Measurements from ENCODE around the gene MAN1A1. TPM values are rescaled to one million over a fixed set of nuclear protein-coding genes. Genes with fewer than 3 reads are reported as not detected.

The MAN1A1 gene
- total RNA-seq, 1 experiment from 2014 or later = not detected

DNA sequence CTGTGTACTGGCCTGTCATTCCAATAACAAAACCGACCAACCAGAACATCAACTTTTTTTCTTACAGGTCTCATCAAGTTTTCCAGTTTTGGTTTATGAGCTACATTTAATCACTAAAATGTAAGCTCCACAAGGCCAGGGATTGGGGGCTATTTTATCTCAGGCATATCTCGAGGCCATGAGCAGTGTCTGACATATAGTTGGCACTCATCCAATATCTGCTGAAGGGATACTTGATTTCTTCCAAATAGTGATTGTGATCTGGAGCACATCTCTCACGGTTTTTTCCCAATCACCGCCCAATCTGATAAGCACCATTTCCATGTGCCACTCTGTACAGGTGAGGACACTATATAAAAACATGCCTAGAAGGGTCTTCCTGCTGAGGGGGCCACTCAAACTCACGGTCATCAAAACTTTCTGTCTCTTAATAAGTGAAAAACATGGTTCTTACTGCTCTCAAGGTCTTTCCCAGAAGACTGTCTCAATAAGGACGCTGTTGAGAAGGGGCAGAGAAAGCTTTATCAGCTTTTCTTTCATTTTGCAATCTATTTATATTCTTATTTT lies 65.5 kb downstream of the MAN1A1 start:
- DNase-seq (ENCODE audit: low spot score) = no peak
- in situ Hi-C loops (cut with HindIII; ENCODE audit: low sequenced_read_pairs) = no loop called here

- in situ Hi-C loops (cut with HindIII; ENCODE audit: low sequenced_read_pairs) = no loop called here
- DNase-seq (ENCODE audit: low spot score) = no peak
These were observed 66.3 kb downstream of the MAN1A1 start for GRCh38 chr6:119283214-119283613.

DNA sequence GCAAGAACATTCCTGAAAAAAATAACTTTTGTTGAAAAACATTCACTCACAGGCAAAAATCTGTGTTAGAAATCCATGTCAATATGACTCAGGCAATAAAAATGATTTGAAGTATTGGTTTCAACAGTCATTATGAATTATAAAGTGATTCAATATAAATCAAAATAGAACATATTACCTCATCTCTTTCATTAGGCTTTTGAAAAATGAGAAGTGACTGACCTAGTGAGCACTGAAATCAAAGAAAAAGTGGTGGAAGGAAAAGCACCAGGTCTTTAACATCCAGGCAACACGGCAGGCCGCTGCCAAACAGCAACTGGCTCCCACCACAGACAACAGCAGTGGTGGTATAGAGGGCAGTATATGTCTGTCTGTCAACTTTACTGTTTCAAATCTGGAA lies 68.9 kb downstream of the MAN1A1 start:
- in situ Hi-C loops (cut with HindIII; ENCODE audit: low sequenced_read_pairs) = no loop called here
- no peak for DNase-seq (ENCODE audit: low spot score)

- no peak for DNase-seq (ENCODE audit: low spot score)
- in situ Hi-C loops (cut with HindIII; ENCODE audit: low sequenced_read_pairs) = no loop called here
These were observed 69.5 kb downstream of the MAN1A1 start for GRCh38 chr6:119280080-119280479.

DNA sequence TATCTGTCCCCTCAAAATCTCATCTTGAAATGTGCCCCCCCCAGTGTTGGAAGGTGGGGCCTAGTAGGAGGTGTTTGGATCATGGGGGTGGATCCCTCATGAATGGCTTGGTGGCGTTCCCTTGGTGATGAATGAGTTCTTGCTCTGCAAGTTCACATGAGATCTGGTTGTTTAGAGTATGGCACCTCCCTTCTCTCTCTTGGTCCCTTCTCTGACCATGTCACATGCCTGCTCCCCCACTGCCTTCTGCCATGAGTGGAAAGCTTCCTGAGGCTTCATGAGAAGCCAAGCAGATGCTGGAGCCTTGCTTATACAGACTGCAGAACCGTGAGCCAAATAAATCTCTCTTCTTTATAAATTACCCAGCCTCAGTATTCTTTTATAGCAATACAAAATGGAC lies 70.9 kb downstream of the MAN1A1 start:
- in situ Hi-C loops (cut with HindIII; ENCODE audit: low sequenced_read_pairs) = no loop called here
- DNase-seq (ENCODE audit: low spot score) = no peak

DNA sequence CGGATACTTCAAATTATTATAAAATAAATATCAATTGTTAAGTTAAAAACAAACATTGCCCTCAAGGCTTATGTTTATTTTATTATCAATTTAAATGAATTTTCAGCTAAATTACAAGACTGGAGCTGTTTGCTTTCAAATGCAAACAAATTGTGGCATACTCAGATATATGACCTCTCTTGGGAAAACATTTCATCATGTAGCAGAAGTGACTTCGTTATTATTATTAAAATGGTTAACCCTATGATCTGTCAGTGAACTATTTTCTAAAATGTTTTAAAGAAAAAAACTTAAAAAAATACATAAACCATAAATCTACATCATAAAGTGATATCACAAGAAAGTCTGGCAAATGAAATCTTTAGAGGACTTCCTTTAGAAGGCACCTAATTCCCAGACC lies 72.5 kb downstream of the MAN1A1 start:
- in situ Hi-C loops (cut with HindIII; ENCODE audit: low sequenced_read_pairs) = no loop called here
- no peak for DNase-seq (ENCODE audit: low spot score)

GRCh38 chr6:119276211-119276610 lies 73.3 kb downstream of the MAN1A1 start:
- DNase-seq (ENCODE audit: low spot score) = no peak
- in situ Hi-C loops (cut with HindIII; ENCODE audit: low sequenced_read_pairs) = no loop called here

DNA sequence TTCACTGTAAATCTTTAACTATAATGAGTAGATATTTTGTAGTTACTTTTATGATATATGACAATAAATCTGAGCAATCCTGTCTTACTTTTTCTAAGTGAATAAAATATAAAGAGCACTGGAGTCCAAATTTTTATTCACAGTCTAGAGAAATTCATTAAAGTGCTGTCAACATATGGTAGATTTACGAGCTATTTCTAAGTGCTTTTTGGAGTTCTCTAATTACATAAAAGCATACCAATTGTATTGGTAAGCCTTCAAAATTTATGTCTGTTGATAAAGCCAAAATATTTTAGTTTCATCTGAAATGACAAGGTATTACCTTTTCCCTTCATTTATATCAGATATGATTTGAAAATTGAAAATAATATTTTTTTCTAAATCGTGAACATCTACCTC lies 75.4 kb downstream of the MAN1A1 start:
- DNase-seq (ENCODE audit: low spot score) = no peak
- in situ Hi-C loops (cut with HindIII; ENCODE audit: low sequenced_read_pairs) = no loop called here

DNA sequence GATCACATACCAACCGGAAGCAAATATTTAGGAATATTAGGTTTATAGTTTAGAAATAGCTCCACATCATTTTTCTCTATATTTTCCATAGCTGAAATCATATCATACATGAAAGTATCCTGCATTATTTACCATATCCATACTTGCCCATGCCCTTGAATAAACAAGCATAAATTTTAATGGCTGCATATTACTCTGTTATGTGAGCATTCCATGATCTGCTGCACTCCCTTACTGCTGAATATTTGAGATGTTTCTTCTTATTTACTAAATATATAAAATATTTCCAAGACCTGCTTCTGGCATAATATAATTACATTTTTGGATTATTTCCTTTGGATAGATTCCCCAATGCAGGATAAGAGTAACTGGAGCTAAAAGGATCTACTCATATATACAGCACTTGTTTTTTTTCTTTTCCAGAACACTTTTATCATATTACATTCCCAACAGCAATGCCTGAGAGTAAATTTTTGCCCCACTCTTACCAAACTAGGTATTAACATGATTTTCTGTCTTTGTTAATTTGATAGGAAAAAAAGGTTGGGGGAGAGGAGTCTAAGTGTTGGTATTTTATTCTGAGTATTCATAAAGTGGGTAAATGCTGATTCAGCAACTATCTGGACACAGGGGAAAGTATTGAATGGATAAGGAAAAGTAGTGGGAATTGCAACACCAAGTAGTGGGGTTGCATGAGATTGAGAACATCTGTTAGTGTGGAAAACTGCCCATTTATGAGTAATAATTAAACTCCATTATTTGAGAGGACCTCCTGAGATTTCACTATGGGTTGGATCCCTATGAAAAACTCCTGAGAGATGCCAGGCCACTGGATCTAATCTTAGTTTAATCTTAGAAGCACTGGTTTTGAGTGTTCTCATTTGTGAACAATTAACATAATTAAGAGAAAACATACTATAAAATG lies 76.0 kb downstream of the MAN1A1 start:
- no peak for DNase-seq (ENCODE audit: low spot score)
- in situ Hi-C loops (cut with HindIII; ENCODE audit: low sequenced_read_pairs) = no loop called here

DNA sequence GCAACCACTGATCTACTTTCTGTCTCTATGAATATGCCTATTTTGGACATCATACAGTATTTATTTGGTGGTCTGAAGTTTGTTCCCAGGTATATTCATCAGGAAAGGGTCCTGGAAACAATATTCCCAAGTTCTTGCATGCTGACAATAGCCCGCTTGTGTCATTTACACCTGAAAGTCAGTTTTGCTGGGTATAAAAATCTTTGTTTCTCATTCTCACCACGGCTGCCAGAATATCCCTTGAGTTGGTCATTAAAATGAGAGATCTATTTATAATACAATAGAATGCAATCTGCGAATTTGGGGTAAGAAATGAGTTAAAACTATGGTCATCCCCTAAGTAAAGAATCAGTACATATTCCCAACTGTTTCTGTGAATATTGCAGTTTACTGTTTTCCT lies 79.0 kb downstream of the MAN1A1 start:
- in situ Hi-C loops (cut with HindIII; ENCODE audit: low sequenced_read_pairs) = no loop called here
- DNase-seq (ENCODE audit: low spot score) = no peak

DNA sequence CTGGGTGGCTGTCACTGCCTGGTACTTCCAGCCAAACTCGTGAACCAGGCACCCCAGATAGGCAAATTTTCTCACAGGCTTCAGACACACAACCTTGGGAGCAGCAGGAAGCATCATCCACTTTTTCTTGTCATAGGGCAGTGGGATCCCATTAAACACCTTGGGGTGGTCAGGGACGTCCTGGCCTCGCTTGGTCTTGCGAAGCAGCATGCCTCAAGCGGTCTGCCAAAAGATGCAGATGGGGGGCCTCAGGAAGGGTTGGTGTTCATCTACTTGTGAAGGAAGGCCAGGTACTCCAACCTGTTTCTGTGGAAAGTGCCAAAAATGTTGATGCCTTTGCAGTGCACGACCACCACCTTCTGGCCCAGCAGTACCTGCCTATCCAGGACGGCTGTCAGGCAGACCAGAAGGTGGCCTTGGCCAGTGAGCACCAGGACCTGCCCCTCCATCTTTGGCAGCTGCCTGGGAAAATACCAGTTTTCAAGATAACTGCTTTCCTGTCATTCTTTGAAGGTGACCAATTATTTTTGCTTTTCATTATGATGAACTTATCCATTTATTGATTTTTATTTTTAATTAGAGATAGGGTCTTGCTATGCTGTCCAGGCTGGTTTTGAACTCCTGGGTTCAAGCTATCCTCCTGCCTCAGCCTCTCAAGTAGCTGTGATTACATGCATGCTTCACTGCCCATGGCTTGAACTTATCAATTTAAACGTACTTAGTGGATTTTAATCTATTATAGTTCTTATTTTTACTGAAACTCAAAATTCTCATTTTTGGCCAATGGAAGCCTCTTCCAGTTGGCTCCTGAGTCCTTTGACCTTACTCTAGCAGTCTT lies 80.1 kb downstream of the MAN1A1 start:
- in situ Hi-C loops (cut with HindIII; ENCODE audit: low sequenced_read_pairs) = no loop called here
- no peak for DNase-seq (ENCODE audit: low spot score)

DNA sequence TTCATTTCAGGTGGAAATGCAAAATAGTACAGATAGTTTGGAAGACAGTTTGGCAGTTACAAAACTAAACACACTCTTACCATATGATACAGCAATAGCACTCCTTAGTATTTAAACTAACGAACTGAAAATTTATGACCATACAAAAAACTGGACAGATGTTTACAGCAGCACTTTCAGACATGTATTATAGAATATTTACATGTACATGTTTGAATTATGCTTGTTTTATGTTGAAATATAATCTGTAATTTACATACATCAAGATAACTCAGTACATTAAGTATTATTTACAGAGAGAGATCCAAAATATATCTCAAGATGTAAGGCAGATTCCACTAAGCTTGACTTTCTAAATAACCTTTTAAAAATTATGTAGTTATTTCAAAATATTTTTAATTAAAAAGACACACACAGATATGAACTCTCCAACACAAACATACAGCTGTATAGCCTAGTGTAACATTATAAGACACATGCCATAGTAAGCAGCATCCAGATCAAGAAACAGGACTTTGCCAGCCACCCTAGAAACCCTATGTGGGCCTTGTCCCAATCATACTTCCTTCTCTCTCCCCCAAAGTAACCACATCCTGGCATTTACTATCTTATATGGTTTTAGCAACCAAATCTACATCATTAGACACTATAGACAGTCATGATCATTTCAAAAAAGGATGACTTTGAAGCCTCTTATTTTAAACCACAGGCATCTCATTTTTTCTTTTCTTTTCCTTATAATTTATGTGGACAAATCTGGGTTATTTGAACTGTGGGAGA lies 82.2 kb downstream of the MAN1A1 start:
- in situ Hi-C loops (cut with HindIII; ENCODE audit: low sequenced_read_pairs) = no loop called here
- no peak for DNase-seq (ENCODE audit: low spot score)

GRCh38 chr6:119264854-119265397 lies 84.6 kb downstream of the MAN1A1 start:
- in situ Hi-C loops (cut with HindIII; ENCODE audit: low sequenced_read_pairs) = no loop called here
- no peak for DNase-seq (ENCODE audit: low spot score)

DNA sequence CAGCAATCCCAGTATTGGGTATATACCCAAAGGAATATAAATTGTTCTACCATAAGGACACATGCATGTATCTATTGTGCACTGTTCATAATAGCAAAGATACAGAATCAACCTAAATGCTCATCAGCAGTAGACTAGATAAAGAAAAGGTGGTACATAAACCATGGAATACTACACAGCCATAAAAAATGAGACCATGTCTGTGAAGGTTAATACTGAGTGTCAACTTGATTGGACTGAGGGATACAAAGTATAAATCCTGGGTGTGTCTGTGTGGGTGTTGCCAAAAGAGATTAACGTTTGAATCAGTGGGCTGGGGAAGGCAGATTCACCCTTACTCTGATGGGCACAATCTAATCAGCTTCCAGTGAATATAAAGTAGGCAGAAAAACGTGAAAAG lies 86.9 kb downstream of the MAN1A1 start:
- no peak for DNase-seq (ENCODE audit: low spot score)
- in situ Hi-C loops (cut with HindIII; ENCODE audit: low sequenced_read_pairs) = no loop called here

DNA sequence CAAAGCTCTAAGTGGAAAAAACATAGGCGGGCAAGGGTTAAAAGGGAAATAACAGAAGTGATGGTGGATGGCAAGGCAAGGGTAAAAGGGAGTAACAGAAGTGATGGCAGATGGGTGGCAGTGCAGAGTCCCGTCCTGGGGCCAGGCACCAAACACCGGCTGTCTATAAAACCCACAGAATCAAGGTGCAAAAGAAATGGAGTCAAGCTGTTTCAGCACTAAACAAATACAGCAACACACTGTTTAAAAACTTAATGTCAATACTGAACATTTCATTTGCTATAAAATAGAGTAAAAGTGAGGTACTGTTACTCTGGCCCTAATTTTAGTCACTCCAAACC lies 87.6 kb downstream of the MAN1A1 start:
- in situ Hi-C loops (cut with HindIII; ENCODE audit: low sequenced_read_pairs) = no loop called here

DNA sequence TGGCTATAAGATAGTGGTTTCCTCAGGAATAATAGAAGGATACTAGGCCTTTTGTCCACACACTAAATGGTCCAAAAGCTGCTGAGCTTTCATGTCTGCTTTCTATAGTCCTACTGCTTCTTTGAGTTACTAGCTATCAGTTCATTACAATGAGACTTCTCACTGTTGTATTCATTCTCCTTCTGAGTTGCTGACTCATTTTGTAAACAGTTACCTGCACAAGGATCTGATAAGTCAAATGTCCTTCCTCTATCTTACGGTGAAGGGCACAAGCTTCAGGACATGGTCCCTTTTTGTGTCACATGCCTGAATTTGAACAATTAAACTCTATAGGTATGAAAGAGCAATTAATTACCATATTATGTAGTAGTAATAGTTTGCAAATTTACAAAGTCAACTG lies 90.5 kb downstream of the MAN1A1 start:
- in situ Hi-C loops (cut with HindIII; ENCODE audit: low sequenced_read_pairs) = no loop called here
- DNase-seq (ENCODE audit: low spot score) = no peak

More for the DNA sequence above, 87.6 kb downstream of the MAN1A1 start:
- no peak for DNase-seq (ENCODE audit: low spot score)

GRCh38 chr6:119257726-119258125 lies 91.8 kb downstream of the MAN1A1 start:
- in situ Hi-C loops (cut with HindIII; ENCODE audit: low sequenced_read_pairs) = no loop called here
- DNase-seq (ENCODE audit: low spot score) = no peak

GRCh38 chr6:119256978-119257462 lies 92.5 kb downstream of the MAN1A1 start:
- in situ Hi-C loops (cut with HindIII; ENCODE audit: low sequenced_read_pairs) = no loop called here
- DNase-seq (ENCODE audit: low spot score) = no peak

- DNase-seq (ENCODE audit: low spot score) = no peak
These were observed 93.2 kb downstream of the MAN1A1 start for GRCh38 chr6:119256392-119256791.

More at GRCh38 chr6:119256392-119256791, 93.2 kb downstream of the MAN1A1 start:
- in situ Hi-C loops (cut with HindIII; ENCODE audit: low sequenced_read_pairs) = no loop called here
